Measurements from ENCODE around the gene MAML2.

- TF ChIP-seq POLR2AphosphoS5 (IDR thresholded peaks at IDR 0.05; ENCODE audit: low read depth) = no peak
- TF ChIP-seq CTCF (conservative IDR thresholded peaks at IDR 0.05; ENCODE audit: low read depth in 2 of 2) = no peak
Measured at GRCh38 chr11:96049426-96049825, 293.6 kb downstream of the MAML2 start.

All from GM23338 (cell line).